NCI-H774 (cell line): ENCODE results near the gene KDM5A.
"Not testable (repeated sequence)": the region's sequence is repeated elsewhere in the genome, so short reads cannot be mapped to it uniquely, and the experiment has no call there.

ENCODE experiments used
- DNase-seq: peaks from one replicate; lab custom pipeline; 2025; lab: John Stamatoyannopoulos, UW

KDM5A gene

DNA sequence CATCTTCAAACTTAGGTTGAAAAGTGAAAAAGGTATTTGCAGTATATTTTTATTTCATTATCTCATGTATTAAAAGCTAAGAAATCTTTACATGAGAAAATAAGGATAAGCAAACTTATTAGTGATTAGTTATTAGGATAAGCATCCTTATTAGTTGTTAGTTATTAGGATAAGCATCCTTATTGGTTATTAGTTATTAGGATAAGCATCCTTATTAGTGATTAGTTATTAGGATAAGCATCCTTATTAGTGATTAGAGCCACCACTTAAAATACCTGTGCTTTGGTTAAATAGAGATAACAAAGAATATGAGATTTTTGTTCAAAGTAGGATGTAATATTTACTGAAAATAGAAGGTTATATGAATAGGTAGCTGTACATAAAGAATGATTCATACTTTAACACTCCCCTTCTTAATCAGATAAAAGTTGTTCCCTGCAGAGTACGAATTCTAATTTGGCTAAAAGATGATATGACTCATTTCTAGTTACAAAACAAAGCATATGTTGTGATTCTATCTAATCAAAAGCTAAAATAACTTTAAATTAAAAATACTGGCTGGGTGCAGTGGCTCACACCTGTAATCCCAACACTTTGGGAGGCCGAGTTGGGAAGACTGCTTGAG, 56.4 kb downstream of the KDM5A start:
- DNase-seq, result no peak

DNA sequence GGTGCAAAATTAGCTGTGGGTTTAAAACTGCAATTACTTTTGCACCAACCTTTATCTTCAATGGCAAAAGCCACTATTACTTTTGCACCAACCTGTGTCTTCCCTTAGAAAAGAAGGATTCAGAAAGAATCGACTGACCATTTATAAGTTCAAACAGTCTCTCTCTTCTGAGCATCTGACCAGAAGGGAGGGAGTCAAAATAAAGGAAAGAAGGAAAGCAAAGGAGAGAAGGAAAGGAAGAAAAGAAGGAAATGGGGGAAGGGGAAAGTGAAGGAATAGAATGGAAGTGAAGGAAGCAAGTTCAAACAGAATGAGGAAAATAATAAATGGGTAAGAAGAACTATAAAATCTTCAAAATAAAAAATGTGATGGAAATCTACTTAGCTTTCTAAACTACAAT, 57.8 kb downstream of the KDM5A start:
- no peak for DNase-seq

DNA sequence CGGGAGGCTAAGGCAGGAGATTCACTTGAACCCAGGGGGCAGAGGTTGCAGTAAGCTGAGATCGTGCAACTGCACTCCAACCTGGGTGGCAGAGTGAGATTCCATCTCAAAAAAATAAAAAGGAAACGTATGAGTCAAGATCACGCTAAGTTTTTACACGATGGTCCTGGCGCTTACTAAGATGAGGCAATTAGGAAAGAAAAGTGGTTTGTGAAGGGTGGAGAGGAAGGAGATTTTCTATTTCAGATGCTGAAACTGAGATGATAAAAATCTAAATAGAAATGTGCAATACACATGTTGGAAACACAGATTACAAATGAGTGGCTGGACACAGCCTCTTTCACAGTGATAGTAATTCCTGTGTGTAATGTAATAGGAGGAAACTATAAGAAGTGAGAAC, 63.2 kb downstream of the KDM5A start:
- DNase-seq, result no peak

DNA sequence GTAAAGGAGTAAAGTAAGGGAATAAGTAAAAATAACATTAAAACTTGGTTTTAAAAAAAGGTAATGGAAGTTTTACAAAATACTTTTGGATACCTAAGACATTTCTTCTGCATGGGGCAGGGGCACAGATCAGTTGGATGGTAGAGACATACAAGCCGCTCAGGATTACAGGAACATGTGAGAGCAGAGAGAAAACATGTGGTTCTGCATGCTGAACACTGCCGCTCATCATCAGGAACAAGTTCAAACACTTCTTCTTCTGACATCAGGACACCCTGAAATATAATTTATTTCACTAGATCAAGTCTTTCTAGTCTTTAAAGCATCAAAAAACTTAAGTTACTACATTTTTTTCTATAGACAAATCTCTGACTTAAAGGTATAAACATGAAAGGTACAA, 65.6 kb downstream of the KDM5A start:
- no peak for DNase-seq

DNA sequence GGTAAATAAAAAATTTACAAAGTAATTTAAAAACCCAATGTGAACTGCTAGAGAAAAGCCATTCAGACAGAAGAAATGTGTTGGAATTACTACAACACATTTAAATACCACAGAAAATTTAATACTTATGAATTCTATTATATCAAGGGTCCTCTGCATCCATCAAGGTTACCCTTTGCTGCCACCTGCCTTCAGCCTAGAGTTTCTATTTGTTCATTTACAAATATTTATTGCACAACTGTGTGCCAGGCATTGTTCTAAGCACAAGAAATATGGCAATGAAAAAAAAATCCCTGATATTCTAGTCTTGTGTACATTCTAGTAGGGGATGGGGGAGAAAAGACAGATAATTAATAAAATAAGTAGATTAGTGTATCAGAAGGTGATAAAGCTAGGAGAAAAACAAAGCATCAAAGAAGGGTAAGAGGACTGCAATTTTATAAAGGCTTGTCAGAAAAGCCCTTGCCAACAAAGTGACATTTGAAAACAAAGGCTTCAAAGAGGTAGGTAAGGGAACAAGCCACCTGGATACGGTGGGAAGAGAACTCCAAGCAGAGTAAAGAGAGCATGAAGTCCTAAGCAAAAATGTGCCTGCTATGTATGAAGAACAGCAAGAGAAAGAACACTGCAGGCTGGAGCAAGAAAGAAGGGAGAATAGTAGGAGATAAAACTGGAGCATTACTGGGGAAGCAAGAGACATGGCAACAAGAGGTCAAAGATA, 67.4 kb downstream of the KDM5A start:
- peak; percentile 9 for DNase-seq

DNA sequence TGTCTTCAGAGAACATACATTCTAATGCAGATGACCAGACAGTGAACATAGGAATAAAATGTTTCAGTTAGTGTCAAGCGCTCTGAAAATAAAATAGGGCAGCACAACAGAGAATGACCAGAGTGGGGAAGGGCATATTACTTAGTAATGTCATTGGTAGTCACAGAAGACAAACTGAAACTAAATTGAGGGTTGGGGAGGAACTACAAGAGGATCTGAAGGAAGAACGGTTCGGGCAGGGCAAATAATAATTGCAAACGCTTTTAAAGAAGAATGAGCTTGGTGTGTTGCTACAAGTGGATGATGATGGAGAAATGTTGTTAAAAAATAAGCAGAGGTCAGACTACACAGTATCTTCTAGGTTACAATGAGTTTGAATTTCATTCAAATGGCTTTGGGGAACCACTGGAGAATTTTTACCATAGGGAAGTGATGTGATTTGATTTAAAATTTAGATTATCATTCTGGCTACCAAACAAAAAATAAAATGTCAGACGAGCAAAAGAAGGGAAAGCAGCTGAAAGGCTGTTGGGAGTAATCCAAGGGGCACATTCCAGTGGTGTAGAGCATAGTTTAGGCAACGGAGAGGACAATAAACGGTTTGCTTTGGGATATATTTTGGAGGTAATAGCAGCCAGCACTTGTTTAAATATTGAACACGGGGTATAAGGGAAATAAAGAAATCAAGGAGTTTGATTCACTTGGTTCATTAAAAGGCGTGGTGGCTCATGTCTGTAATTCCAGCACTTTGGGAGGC, 70.2 kb downstream of the KDM5A start:
- DNase-seq, result no peak

DNA sequence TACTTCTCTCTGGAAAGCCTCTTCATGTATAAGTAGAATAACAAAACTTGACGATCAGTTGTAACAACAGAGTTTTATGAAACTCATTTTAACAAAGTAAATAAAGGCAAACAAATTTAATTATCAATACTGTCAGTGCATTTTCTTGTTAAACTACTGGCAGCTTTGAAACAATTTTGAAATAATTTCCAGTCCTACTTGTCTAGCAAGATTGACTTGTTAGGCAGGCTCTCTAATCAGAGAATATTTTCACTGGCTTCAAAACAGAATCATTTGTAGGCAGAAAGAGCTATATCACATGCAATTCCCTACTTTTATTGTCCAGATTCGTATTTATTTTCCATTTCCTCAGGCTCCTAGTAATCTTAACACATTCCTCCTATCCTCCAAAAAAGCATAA, 80.6 kb downstream of the KDM5A start:
- DNase-seq, result no peak

DNA sequence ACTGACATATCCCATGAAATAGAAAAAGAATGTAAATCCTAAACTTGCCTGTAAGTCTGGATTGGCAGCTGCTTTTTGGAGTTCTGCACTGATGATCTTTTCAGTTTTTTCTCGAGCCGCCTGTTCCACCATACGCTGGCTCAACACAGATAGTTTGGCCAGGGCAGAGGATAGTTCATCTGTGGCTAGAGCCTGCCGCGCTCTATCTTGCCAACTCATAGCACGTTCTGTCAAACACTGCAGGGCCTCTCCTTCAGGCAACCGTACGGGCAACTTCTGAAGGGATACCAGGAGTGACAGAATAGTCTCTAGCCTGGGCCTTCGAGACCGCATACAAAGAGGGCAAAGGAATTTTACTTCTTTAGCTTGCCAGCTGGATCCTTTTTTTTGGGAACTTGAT, 81.7 kb downstream of the KDM5A start:
- no peak for DNase-seq

DNA sequence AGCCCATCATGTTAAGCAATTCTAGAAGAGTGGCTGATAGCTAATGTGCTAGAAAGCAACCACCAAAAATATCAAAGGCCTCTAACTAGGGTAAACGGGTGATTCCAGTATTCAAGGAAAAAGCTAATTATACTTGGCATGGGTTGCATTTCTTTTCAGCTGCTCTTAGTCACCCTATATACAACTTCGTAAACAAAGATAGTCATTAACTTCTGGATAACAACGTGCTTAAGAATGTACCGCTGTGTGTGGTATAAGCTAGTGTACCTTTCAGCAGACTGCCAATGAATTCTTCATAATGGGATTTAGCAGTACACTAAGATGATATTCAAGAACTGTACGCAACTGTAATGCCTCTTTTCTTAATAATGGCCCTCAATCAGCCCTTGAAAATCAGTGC, 84.3 kb downstream of the KDM5A start:
- DNase-seq, result no peak

DNA sequence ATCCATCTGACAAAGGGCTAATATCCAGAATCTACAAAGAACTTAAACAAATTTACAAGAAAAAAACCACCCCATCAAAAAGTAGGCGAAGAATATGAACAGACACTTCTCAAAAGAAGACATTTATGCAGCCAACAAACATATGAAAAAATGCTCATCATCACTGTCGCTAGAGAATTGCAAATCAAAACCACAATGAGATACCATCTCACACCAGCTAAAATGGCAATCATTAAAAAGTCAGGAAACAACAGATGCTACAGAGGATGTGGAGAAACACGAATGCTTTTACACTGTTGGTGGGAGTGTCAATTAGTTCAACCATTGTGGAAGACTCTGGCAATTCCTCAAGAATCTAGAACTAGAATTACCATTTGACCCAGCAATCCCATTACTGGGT, 86.4 kb downstream of the KDM5A start:
- not testable (repeated sequence) for DNase-seq

DNA sequence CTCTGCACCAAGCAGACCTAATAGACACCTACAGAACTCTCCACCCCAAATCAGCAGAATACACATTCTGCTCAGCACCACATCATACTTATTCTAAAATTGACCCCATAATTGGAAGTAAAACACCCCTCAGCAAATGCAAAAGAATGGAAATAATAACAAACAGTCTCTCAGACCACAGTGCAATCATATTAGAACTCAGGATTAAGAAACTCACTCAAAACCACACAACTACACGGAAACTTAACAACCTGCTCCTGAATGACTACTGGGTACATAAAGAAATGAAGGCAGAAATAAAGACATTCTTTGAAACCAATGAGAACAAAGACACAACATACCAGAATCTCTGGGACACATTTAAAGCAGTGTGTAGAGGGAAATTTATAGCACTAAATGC, 89.0 kb downstream of the KDM5A start:
- DNase-seq, result not testable (repeated sequence)

DNA sequence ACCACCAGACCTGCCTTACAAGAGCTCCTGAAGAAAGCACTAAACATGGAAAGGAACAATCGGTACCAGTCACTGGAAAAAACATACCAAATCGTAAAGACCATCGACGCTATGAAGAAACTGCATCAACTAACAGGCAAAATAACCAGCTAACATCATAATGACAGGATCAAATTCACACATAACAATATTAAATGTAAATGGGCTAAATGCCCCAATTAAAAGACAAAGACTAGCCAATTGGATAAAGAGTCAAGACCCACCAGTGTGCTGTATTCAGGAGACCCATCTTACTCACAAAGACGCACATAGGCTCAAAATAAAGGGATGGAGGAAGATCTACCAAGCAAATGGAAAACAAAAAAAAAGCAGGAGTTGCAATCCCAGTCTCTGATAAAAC, 89.6 kb downstream of the KDM5A start:
- not testable (repeated sequence) for DNase-seq

DNA sequence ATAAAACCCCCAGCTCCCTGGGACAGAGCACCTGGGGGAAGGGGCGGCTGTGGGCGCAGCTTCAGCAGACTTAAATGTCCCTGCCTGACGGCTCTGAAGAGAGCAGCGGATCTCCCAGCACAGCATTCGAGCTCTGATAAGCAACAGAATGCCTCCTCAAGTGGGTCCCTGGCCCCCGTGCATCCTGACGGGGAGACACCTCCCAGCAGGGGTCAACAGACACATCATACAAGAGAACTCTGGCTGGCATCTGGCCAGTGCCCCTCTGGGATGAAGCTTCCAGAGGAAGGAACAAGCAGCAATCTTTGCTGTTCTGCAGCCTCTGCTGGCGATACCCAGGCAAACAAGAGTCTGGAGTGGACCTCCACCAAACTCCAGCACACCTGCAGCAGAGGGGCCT, 91.1 kb downstream of the KDM5A start:
- not testable (repeated sequence) for DNase-seq

DNA sequence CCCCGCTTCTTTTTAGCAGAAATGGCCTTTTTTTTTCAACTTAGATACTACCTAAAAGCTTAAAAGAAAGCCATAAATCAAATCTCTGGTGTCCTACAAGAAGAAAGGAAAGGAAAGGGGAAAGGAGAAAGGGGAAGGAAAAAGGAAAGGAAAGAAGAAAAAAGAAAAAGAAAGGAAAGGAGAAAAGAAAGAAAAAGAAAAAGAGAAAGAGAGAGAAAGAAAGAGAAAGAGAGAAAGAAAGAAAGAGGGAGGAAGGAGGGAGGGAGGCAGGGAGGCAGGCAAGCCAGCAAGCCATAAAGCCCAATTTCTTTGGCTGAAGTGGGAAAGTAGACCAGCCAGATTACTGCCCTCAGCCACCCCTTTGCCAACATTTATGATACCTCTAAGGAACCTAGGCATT, 94.0 kb downstream of the KDM5A start:
- DNase-seq, result no peak

DNA sequence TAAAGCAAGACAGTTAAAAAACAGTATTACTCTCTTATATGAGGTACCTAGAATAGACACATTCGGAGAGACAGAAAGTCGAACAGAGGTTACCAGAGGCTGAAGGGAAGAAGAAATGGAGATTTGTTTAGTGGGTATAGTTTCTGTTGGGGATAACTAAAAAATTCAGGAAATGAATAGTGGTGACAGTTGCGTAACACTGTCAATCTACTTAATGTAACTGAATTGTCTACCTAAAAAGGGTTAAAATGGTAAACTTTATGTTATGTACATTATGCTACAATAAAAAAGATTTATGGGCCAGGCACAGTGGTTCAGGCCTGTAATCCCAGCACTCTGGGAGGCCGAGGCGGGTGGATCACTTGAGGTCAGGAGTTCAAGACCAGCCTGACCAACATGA, 95.9 kb downstream of the KDM5A start:
- DNase-seq, result no peak

DNA sequence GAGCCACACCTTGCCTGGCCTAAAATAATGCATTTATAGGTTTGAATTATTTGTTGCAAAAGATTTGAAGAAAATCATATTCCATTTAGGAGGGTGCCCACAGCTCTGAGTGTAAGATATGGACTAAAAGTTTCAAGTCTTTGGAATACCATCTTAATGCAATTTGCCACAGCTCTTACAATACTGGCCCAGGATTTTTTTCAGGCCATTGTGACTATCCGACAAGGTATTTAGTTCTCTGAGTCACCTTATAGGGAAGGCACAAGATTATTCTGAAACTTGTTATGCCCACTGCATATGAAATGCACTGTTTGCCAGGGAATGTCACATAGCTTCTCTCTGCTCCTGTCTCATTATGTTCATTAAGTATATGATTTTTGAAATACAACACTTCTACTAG, 96.9 kb downstream of the KDM5A start:
- no peak for DNase-seq

DNA sequence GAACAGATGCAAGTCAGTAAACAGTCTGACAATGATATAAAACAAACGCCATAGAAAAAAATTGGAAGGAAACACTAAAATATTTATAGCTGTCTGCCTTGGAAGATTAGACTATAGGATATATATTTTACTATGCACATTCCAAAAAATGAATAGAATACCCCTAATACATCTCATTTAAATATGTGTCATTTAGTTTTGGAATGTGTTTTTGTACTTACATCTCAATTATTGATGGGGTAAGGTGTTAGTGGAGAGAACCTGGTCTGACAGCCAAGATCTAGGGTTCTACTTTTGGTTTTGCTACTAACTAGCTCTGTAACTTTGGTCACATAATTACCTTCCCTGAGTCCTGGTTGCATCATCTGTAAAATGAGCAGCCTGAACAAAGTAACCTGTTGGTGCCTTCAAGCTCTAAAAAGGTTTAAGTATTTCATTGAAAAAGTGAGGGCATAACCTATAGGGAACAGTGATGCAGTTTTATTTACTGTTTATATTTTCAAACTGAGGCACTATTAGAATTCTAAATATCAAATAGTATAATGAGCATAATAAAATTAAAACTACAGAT, 97.9 kb downstream of the KDM5A start:
- no peak for DNase-seq

DNA sequence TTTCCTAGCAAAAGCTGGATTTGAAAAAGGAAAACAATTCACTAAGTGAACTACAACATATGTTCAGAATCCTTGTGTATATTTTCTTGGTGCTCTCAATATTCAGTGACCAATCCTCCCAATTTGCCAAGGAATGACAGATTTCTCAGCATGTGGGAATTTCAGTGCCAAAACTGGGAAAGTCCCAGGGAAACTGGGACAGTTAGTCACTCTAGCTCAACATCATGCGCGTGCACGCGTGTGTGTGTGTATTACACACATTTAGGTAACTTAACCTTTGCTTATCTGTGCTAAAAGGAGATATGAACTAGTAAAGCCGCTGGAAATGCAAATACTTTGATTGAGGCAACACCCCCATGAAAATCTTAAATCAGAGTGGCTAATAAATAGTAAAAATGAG, 100.4 kb downstream of the KDM5A start:
- no peak for DNase-seq

DNA sequence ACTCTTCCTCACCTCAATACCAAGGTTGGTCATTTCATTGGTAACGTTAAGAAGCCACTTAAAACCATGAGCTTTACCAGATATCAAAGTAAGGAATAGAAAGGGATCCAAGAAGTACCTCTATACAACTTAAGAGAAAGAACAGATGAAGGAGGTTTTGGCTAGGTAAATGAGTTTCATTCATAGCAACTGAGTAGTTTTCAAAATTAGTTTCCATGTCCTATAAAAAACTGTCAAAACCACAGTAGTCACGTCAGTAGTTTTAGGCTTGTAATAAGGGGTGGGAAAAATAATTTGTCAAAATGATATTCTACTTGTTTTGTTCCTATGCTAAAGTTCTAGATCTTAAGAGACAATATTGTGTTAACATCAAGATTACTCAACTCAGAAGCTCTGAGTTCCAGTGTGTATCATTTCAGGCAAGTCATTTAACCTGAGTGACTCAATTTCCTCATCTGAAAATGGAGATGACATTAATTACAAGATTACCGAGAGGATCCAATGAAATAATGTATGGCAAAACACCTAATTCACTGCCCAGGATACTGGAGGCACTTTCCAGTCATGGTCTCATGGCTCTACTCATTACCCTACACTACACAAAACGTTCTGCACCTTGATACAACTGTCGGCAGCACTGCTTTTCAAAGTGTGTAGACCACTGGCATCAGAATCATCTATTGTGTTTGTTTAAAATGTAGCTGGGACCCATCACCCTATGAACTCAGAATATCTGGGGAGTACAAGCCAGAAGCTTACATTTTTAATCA, 102.4 kb downstream of the KDM5A start:
- DNase-seq, result no peak

DNA sequence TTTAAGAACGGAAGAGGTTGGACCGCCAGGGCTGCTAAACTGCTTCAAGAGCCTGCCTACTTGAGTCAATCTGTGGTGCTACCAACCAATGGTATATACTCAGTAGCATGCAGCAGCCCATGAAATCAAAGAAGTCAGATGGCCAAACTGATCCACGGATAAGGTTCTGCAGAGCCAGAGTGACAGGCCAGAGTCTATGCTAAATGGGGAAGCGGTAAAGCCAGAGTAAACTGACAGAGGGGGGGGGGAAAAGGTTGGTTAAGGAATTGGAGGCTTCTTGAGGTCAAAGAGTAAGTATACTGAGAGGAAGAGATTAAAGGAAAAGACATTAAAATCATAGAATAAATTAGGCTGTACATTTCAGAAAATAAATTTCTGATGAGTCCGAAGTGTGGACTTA, 111.1 kb downstream of the KDM5A start:
- no peak for DNase-seq

DNA sequence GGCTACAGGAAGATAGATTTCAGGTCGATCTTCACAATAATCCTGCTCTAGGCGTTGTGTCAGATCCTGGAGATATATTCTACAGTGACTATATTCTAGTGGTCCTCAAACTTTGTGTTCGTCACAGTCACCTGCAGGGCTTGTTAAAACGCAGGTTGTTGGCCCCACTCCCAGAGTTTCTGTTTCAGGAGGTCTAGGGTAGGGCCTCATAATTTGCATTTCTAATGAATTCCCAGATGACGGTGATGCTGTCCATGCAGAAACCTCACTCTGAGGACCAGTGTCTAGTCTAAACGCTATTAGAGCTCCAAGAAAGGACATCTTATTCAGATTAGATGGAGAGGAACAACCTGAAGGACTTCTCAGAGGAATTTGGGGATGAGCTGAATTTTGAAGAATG, 113.3 kb downstream of the KDM5A start:
- no peak for DNase-seq

DNA sequence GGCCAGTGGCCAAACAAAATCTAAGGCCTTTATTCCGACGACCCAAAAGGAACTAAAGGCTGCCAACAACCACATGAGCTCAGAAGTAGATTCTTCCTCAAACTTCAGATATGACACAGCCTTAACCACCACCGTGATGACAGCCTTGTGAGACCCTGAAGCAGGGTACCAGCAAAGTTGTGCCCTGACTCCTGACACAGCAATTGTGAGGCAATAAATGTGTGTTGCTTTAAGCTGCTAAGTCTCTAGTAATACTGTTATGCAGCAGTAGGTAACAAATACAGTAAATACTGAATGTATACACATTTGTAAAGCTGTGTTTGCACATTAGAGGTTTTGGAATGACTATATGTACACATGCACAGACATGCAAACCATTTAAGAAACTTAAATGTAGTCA, 115.7 kb downstream of the KDM5A start:
- no peak for DNase-seq
